HFF-Myc (cell line): ENCODE data around the gene FHIT.

Experiments used
- DNase-seq: peaks from one replicate; pipeline ENCODE4 v3.0.0-alpha.2; 2011; ENCODE audit warnings: low read depth; ENCODE audit errors: extremely low read depth
- H3K4me3 ChIP-seq: replicated peaks from 2 replicates; pipeline ENCODE4 v1.5.1; 2011; ENCODE audit warnings: low read depth, mild to moderate bottlenecking, control low read depth, low read length
- CTCF ChIP-seq: IDR thresholded peaks from 2 replicates; pipeline ENCODE4 v1.5.1; 2012; ENCODE audit warnings: mild to moderate bottlenecking, low read depth, low read length, control low read depth; ENCODE audit errors: missing control alignments

FHIT gene

GRCh38 chr3:60444898-60445437 lies 806.3 kb downstream of the FHIT start:
- no peak overlapping the region for H3K4me3 ChIP-seq
- DNase-seq: no peak
- TF ChIP-seq CTCF: no peak

GRCh38 chr3:60440869-60441268 lies 810.4 kb downstream of the FHIT start:
- no peak for TF ChIP-seq CTCF
- DNase-seq: no peak
- no peak overlapping the region for H3K4me3 ChIP-seq

- DNase-seq: no peak
- no peak for TF ChIP-seq CTCF
Measured at GRCh38 chr3:60435941-60436650, 815.2 kb downstream of the FHIT start.

GRCh38 chr3:60434950-60435349 lies 816.3 kb downstream of the FHIT start:
- no peak for TF ChIP-seq CTCF

More at GRCh38 chr3:60435941-60436650, 815.2 kb downstream of the FHIT start:
- no peak overlapping the region for H3K4me3 ChIP-seq

GRCh38 chr3:60434323-60434722 lies 816.9 kb downstream of the FHIT start:
- no peak for TF ChIP-seq CTCF
- no peak for DNase-seq
- no peak overlapping the region for H3K4me3 ChIP-seq

More at GRCh38 chr3:60434950-60435349, 816.3 kb downstream of the FHIT start:
- no peak overlapping the region for H3K4me3 ChIP-seq
- DNase-seq: no peak

- DNase-seq: no peak
- TF ChIP-seq CTCF: no peak
- no peak overlapping the region for H3K4me3 ChIP-seq
Measured at GRCh38 chr3:60431599-60431958, 819.7 kb downstream of the FHIT start.
